Kidney capillary endothelial cell (primary cell): ENCODE measurements around the gene ETFA.

Experiments used
- DNase-seq: peaks from one replicate; pipeline ENCODE4 v3.0.0-alpha.2; 2018; ENCODE audit warnings: low spot score

ETFA gene

GRCh38 chr15:76195506-76196268 is 115.6 kb downstream of the ETFA start:
- DNase-seq: no peak

DNA sequence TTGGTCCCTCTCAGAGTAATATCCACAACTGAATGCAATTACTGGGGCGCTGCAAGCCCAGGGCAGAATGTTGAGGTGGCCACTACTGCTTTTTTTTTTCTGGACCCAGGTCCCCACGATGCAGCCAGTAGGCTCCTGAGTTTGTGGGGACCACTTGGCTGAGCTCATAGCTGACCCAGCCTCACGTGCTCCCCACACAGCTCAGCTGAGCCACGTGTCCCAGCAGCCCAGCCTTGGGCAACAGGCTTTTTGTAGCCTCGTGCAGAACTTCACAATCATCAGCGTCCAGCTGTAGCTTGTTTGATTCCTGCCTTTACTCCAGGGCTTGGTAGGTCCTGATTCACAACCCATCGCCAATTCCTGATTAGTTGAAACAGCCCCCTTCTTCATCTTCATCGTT is 117.3 kb downstream of the ETFA start:
- DNase-seq: no peak

DNA sequence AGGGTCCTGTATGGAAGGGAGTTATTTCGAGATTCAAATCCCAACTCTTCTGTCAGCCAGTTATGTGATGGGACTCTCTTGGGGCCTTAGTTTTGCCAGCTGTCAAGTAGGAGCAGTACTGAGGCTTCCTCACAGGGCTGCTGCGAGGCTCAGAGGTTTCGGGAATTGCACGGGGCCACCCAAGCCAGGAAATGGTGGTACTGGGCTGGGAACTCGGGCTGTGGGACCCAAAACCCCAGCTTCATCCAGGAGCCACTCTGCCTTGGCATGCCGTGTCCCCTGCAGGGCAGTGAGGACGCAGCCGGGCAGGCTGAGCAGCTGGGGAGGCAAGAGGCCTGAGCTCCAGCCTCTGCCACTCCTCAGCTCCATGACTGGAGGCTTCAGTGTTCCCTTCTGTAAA is 118.6 kb downstream of the ETFA start:
- DNase-seq: no peak

DNA sequence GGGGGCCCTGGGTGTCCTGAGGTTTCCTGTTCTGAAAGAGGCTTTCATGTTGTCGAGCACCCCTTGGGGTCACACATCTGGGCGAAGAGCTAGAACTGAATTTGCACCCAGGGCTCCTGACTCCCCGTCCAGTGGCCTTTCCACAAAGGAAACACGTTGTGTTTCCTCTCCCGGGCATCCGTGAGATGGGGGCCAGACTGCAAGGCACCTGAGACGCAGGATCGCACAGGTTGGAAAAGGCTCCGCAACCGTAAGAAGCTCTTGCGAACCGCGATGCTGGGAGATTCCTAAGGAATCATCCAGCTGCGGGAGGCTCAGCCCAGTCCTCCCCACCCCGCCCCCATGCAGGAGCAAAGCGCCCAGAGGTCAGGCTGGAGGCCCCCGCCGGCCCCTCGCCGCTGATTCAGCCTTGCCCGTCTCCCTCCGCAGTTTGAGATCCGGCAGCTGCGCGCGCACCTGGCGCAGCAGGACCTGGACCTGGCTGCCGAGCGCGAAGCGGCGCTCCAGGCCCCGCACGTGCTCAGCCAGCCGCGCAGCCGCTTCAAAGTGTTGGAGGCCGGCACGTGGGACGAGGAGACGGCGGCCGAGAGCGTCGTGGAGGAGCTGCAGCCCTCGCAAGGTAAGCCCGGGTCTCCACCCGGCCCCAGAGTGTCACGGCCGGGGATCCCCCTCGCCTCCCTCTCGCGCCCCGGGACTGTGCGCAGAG is 119.6 kb downstream of the ETFA start:
- DNase-seq: no peak

DNA sequence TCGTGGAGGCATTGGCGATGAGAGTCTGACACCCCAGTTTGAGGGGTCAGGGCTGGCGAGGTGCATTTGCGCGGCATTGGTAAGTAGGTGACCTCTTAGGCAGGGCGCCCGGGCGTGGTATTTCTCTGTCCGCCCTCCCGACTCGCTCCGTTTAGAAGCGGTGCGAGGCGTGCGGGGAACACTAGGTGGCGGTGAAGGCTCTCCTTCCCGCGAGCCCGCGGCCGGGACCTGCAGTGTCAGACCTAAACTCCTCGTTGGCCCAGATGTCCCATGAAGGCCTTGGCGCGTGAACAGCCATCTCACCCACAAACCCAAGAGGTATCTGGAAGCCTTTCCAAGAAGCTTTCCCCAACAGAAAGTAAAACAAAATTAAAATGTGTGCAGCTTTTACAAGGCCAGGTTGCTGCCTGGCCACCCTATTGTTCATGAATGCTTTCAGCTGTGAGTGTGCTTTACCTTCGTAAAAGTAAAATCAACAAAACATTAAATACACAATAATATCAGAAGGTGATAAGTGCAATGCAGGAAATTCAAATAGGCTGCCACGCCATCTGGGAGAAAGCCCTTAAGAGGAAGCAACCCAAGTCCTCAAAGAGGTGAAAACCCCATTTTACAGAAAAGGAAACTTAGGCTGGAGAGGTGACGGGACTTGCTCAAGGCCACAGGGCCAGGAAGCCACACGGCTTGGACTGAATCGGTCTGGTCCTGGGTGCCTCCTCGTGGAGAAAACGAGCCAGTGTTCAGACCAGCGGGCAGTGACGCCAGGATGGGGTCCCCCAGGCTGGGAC is 120.3 kb downstream of the ETFA start:
- peak; percentile 59 for DNase-seq

- no peak for DNase-seq
These were observed 121.2 kb downstream of the ETFA start for GRCh38 chr15:76190070-76190564.

- no peak for DNase-seq
These were observed 122.2 kb downstream of the ETFA start for GRCh38 chr15:76189106-76189505.

GRCh38 chr15:76187163-76187562 is 124.1 kb downstream of the ETFA start:
- DNase-seq: no peak

DNA sequence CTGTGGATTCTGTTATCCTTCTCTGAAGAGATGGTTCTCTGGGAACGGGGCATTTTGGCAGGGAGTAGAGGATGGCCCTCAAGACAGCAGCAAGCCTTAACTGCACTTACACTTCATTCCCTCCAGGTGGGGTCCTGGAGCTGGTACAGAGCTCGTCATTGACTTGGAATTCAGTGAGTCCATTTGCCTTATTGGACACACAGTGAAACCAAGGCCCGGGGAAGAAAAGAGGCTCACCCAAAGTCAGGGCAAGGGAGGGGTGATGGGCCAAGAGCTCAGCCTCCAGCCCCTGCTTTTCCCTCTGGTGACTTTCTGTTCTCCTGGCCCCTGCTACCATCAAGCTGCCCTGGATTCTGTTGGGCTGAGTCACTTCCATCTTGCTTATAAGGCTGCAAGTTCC is 125.6 kb downstream of the ETFA start:
- peak; percentile 47 for DNase-seq

DNA sequence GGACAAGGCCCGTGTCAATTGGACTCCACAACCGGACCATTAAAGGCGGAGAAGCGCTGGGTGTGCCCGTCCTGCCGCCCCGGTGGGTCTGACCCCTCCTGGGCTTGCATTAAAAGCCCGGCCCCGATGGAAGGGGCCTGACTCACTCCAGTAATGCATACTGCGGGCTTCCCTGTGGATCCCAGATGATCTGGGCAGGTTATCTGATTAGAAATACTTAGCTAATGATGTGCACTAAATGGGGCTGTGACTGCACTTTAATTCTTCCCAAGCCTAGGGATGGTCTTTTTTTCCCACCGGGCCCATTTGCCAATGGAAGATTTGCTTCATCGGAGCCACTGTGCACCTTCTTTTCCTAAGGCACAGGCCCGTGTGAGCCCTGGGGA is 126.6 kb downstream of the ETFA start:
- DNase-seq: no peak

- no peak for DNase-seq
These were observed 127.2 kb downstream of the ETFA start for GRCh38 chr15:76183930-76184649.

DNA sequence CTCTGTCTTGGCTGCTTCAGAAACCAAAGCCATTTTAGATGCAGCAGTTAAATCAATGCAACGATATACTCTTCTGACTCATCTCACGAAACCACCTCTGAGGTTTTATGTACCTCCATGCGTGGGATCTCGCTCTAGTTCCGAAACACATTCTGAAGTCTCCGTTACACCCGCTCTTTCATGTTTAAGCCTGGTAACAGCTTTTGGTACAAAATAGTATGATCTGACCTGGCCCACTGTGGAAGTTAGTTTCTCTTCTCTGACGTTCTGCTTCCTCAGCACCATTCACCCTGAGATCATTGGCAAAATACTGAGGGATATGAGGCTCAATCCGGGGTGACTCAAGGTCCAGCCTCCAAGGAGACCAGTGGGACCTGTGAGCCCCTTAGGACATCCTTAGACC is 129.6 kb downstream of the ETFA start:
- DNase-seq: no peak

DNA sequence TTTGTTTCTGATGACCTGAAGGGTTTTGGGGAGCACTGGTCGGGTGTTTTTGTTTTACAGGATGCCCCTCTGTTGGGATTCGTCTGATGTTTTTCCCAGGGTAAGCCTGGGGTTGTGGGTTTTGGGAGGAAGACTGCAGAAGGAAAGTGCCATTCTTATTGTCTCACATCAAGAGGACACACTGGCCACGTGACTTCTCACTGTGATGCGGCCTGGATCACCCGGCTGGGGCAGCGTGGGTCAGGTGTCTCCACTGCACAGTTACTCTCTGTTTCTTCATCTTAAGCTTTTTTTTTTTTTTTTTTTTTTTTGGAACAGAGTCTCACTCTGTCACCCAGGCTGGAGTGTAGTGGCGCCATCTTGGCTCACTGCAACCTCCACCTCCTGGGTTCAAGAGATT is 130.9 kb downstream of the ETFA start:
- DNase-seq: no peak

DNA sequence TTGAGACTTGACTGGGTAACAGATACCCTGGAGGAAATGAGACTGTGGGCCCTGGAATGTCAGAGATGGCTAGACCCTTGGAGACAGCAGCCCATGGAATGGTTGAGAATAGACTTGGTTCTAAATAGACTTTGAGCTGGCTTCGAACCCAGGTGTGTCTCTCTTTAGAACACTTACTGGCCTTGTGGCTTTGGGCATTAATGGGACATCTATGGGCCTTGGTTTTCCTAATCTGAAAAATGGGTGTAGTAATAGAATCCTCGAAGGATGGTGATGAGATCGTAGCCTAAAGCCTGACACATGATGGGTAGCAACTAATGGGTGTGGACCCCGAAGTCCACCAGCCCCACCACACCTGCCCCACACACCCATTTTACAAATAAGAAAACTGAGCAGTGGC is 132.2 kb downstream of the ETFA start:
- DNase-seq: no peak

GRCh38 chr15:76178296-76179000 is 132.8 kb downstream of the ETFA start:
- no peak for DNase-seq

DNA sequence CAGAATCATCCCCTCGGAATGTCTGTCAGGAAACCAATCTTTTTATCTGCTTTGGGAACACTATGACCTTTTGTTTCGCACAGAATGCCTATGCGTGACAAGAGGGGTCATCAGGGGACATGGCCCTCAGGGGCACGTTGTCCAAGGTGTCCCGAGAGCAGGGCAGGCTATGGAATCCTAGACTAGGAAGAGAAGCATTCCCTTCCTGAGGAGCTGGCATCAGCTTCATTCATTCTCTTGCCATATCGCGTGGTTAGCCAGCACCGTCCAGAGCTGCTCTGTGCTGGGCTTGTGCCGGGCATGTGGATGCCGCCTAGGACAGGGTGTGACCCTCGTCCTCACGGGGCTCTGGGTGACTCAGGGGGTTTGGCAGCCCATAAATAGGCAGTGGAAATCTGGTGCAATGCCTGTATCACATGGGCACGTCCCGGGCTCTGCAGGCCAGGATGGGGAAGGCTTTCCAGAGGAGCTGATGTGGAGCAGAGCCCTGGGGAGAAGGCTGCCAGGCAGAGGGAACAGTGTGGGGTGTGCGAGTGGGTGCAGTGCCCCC is 133.7 kb downstream of the ETFA start:
- DNase-seq: no peak

- no peak for DNase-seq
These were observed 134.7 kb downstream of the ETFA start for GRCh38 chr15:76176487-76177085.

DNA sequence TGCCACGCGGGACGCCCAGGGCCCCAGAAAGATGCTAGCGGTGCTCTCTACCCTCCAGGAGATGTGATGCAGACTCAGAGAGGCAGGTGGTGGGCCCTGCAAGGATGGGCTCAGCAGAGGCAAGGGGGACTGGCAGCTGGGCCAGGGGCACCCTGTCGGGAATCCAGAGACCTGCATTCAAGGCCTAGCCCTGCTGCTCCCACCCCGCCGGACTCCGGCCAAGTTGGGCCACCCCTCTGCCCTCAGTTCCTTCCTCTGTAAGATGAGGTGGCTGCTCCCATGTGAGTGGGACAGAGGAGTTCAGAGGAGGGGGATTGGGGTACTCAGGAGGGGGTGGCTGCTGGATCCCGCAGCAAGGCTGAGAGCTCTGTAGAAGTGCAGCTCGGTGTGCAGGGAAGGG is 135.2 kb downstream of the ETFA start:
- DNase-seq: no peak

DNA sequence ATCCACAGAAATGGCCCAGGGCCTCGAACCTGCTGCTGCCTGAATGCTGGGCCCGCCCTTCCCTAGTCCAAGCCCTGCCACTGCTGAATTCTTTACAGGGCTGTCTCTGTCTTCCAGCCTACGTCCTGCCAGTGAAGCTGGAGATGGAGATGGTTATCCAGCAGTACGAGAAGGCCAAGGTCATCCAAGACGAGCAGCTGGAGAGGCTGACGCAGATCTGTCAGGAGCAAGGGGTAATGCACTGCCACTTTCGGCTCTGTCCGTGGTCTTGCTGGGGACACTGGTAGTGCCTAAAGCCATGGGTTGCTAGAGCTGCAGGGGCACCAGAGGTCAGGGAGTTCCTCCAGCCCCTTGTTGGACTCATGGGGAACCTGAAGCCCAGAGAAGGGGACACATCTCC is 135.8 kb downstream of the ETFA start:
- no peak for DNase-seq

DNA sequence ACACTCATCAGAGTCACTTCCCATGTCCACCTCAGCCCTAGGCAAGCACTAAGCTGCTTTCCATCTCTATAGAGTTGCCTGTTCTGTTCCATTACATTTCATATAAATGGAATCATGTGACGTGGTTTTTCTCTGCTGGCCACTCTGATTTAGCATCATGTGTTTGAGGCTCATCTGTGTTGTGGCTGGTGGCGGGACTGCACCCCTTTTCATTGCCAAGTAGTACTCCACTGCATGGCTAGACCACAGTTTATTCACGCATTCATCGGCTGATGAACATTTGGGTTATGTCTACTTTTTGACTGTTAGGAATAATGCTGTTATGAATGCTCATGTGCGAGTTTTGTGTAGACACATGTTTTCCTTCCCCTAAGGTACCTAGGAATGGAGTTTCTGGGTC is 136.6 kb downstream of the ETFA start:
- DNase-seq: no peak

GRCh38 chr15:76173317-76173834 is 137.9 kb downstream of the ETFA start:
- no peak for DNase-seq
